Stimulated activated CD4-positive, alpha-beta T cell treated with anti-CD3 and anti-CD28 coated beads, TNF-alpha, amount 100 ng/mL, for 24 hours (primary cell): ENCODE results near the gene EPB41L2.
"Not testable (repeated sequence)": the region's sequence is repeated elsewhere in the genome, so short reads cannot be mapped to it uniquely, and the experiment has no call there.

Source experiments
- DNase-seq, 3 experiments: peaks; one replicate each; pipeline ENCODE4 v3.0.0-alpha.2; 2020; ENCODE audit warnings: low read depth in 3 of 3

EPB41L2 gene

DNA sequence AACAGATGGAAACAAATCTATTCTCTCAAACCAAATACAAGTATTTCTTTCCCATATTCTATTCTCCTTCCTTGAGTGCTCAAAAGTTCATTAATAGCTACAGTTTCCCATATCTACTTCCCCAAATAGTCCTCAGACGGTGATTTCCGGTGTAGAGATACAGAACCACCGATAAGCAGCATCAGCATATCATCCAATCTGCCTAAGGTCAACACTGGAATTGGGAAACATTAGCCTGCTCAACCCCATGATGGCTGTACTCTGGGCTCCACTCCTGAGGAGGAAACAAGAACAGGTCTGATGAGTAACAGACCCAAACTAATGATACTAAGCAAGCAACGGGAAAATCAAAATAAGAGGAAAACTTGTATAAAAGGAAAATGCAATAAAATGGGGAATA is 115.6 kb downstream of the EPB41L2 start:
- no peak for DNase-seq

- DNase-seq = no peak
Observed at GRCh38 chr6:130946076-130946475, 117.0 kb downstream of the EPB41L2 start.

DNA sequence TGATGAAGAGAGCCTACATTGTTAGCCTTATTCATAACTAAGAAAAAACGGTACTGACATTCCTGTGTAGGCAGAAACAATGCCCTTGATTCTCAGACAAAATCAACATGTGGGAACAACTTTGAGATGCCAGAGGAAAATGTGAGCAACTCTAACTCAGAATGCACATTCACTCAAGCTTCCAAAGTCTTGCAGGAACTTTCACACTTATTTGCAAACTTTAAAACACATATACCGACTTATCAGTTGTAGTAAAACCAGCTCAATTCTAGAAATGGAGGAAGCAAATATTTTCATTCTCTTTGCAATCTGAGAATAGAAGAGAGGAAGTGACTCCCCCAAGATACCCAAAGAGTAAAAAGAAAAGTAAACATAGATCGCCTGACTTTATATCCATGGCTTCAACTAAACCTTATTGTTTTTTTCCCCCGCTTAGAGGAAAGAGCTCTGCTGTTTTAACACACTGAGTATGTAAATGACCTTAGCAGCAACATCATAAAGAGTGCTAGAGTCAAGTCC is 117.6 kb downstream of the EPB41L2 start:
- no peak for DNase-seq

GRCh38 chr6:130944486-130944885 is 118.6 kb downstream of the EPB41L2 start:
- no peak for DNase-seq

GRCh38 chr6:130943738-130944137 is 119.3 kb downstream of the EPB41L2 start:
- DNase-seq = no peak

- DNase-seq = not testable (repeated sequence)
Observed at GRCh38 chr6:130942752-130943151, 120.3 kb downstream of the EPB41L2 start.

DNA sequence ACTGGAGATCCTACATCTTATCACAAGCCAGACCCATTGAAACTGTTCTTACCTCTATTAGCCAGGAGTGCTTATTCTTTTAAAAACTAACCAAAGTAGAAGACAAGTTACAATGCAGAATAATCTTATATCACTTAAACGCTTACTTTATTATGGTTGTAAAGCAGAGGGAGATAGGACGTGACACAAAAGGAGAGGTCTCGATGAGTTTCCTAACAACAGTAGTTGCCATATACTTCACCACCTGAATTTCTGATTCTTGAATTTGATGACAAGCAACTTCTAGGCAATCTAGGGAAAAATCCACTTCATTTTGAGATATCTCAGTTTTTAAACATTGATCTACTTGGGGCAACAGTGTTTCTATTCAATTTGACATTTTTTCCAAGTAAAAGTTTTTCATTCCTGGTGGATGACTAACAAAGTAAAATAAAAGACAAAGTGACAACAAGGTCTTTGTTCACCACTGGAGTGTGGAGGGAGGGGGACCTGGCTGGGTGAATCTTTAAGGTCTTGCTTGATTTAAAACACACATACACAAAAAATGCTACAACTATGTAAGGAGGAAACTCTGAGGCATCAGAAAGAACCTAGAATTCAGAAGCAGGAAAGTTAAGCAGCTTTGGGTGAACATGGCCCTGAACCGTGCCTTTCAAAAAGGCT is 125.0 kb downstream of the EPB41L2 start:
- no peak for DNase-seq

DNA sequence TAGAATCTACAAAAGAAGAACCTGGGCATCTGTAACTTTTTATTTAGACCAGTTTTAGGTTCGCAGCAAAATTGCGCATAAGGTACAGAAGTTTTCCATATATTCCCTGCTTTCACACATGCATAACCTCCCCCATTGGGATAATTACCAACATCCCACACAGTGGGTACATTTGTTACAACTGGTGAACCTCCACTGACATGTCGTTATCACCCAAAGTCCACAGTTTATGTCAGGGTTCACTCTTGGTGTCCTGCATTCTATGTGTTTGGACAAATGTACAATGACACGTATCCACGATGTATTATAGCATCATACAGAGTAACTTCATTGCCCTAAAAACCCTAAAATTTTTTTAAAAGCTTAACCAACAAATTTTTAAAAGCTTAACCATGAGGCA is 126.1 kb downstream of the EPB41L2 start:
- no peak for DNase-seq

GRCh38 chr6:130935978-130936377 is 127.1 kb downstream of the EPB41L2 start:
- no peak for DNase-seq

DNA sequence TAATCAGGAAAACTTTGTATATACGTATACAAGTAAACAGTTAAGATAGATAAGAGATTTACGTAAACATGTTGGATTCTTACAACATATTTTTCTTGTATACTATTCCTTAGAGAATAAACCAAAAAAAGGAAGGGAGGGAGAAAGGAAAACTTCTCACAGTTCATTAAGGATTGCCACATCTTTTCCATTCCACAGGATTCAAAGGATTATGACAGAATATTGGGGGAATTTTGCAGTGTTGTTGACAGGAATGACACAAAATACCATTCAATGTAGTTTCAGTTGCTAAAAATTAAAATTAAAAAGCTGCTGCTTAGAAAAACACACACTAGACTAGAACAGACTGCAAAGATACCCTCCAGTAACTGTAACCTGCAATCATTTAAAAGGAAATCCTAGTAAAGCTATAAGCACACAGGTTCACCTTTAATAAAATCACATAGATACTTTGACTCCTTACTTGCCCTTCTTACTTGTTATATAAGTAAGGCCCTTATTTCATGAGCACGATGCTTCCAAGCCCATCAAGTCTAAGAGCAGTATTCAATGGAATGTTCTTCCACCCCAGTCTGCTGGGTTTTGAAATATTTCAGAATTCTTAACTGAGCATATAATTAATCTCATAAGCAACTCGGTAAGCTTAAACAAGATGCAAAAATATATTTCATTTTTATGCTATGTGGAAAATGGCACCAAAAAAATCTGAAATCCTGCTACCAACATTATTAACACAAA is 128.0 kb downstream of the EPB41L2 start:
- DNase-seq = no peak

DNA sequence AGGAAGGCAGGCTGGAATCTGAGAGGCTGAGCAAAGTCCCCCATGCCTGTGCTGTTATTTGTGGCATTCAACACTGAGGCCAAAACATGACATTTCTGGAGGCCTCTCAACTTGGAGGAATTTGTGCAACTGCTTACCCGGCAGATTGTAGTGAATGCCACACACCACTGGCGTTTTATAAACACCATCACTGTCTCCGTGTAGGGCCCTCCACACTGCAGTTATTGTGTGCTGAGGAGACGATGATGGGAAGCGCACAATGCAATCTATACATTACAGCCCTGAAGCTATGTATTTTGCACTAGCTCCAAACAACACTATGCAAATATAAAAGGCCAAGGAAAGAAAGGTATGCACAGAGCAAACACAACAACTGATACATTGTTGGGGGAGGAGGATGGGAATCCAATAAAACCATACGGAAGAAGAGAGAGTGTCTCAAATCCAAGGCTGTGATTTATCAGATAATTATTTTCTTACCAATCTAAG is 129.3 kb downstream of the EPB41L2 start:
- no peak for DNase-seq

GRCh38 chr6:130932921-130933320 is 130.1 kb downstream of the EPB41L2 start:
- no peak for DNase-seq

DNA sequence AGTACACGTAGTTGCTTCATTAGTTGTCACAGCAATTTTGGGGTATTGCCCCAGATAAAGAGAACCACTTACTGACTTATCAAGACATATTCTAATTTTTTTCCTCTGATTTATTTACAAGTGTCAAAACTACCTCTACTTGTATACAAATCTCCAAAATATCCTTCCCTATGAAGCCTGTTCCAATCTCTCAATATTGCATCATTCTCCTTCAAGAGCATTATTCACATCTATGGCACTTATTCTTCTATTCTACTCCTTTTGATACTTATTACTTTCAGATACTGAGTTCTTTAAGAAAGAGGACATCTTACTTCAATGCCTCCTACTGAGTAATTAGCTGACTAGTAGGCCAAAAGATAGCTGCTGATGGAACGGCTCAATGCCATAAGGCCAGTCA is 130.6 kb downstream of the EPB41L2 start:
- DNase-seq = no peak

DNA sequence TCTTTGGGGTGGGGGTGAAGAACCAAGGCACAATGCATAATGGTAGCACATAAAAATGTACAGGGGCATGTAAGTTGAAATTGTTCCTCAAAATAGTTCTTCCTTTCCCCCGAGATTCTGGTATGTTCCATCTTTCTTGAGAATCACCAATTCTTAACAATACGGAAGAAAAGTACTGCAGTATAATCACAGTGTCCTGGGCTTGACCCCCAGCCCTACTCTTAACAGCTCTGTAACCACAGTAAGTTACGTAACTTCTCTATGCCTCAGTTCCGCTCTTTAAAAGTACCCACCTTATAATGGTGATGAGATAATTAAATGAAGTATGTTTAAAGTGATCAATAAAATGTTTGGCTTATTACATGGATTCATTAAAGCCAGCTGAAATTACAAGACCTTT is 131.4 kb downstream of the EPB41L2 start:
- DNase-seq = no peak

DNA sequence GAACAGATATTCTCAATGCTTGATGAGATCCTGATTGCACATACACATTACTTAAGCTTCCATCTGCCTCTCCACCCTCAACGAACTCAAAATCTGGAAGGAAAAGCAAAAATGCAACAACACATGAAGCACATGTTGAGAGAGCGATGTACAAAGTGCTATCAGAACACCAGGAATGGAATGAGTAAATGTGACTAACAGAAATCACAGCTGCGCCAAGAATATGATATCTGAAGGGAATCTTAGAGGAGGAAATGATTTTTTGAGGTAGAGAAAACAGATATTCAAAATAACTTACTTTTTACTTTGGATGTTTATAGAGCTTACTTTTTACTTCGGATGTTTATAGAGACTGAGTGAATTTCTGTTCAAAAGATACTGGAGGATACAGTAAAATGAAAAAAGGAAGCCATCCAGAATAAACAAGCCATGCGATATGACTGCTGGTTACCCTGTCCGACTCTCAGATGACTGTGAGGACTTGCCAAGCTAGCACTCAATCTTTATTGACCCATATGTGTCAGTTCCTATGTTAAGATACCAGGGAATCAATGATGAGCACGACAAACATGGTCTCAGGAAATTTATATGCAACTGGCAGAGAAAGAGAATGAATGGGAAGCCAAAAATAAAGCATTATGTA is 133.9 kb downstream of the EPB41L2 start:
- no peak for DNase-seq

DNA sequence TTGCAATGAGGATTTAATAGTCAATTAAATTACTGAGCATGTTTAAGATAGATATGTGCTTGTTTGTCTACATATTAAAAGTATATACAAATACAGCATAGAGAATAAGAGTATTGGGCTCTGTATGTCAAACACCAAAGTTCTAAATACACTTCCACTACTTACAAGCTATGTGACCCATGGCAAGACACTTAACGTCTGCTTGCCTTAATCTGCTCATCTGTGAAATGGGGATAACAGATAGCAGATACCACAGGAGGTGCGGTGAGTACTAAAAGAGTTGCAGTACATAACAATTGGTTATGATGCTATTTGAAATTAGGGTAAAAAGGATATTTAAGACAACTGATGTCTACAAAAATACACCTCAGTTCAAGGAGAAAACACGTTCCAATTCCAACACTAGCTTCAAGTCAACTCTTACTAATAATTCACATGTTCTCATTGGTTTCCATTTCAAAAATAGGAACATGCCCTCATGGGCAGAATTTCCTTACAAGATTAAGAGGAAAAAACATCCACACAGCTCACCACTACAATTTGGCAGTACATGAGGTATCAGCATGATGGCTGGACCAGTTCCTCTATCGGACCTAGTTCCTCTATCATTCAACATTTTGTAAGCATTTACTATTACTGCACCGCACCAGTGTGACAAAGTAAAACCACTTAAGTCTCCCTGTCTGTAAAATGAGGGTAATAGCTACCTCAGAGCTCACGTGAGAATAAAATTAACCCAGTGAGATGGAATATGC is 134.7 kb downstream of the EPB41L2 start:
- no peak for DNase-seq

DNA sequence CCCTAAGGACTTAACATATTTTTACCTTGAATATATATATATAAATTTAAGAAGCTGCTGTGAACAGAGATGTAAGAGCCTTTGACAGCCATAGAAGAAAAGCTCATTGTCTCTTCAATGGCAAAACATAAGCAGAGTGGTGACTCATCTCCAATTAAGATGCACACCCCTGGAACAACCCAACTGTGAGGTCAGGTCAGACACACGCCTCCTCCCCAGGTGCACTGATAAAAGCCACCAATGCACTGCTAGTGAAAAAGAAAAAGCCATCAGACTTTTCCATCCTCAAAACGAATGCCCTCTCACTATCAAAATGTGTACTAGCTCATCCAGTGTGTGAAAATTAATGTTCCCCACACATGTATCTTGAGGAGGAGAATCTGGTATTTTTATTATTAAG is 135.7 kb downstream of the EPB41L2 start:
- no peak for DNase-seq

- no peak for DNase-seq
Observed at GRCh38 chr6:130923350-130923749, 139.7 kb downstream of the EPB41L2 start.

- DNase-seq = no peak
Observed at GRCh38 chr6:130922922-130923321, 140.1 kb downstream of the EPB41L2 start.

DNA sequence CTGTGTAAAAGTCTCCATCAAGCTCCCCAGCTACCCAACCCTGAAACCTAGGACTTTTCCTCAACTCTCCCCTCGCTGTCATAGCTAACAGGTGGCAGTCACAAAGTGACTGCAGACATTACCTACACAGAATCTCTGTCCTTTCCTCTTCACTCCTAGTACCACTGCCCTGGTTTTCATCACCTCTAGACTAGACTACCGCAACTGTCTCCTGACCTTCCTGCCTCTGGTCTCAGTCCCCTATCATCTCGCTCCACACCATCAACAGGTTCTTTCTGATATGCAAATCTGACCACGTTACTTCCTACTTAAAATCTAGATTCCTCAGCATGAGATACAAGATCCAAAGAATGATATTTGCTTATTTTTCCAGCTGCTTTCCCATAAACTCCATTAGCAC is 142.1 kb downstream of the EPB41L2 start:
- DNase-seq = no peak

DNA sequence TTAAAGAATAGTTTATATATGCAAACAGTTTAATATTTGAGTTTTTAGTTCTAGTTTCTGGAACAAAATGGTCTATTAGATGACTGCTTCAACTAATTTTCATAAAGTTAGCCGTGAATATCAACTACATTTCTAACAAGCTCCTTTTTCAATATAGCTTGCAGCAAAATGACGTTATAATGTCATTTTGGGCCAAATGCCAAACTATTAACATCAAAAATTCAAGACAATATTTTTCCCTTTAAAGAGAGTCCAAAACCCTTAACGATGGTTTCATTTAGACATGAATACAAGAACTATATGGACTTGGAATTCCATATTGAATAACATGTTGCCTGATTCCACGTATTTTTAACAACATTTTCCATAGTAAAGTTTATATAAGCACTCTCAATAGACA is 144.9 kb downstream of the EPB41L2 start:
- no peak for DNase-seq

- not testable (repeated sequence) for DNase-seq
Observed at GRCh38 chr6:130915606-130916005, 147.4 kb downstream of the EPB41L2 start.
